ENCODE measurements around the gene ITPKA. TPM values are rescaled to one million over a fixed set of nuclear protein-coding genes. Genes with fewer than 3 reads are reported as not detected.
A peak's percentile ranks its signal among the peaks of the same experiment; 100 is the strongest.

Gene ITPKA
- polyA plus RNA-seq, 1 donor from 2014 or later: 0.20 TPM

GRCh38 chr15:41512940-41513505, 19.3 kb downstream of the ITPKA start:
- Histone ChIP-seq H3K9me3 (ENCODE audit: low read length) (no peaks in the 10 kb centered on the region), H3K4me3 (ENCODE audit: low read length) (peak overlapping the region; percentile 42), H3F3A (ENCODE audit: insufficient read depth, low read length, poor library complexity, severe bottlenecking) (no peaks in the 10 kb centered on the region), H3K36me3 (ENCODE audit: insufficient read depth, low read length) (no peaks in the 10 kb centered on the region), H3K9ac (ENCODE audit: low read length) (no peak overlapping the region), H3K79me2 (replicated peaks; ENCODE audit: insufficient read depth, low read length) (no peaks in the 10 kb centered on the region), H2AFZ (ENCODE audit: low read depth, low read length) (no peak overlapping the region), H4K20me1 (ENCODE audit: insufficient read depth) (no peaks in the 10 kb centered on the region), H3K9me2 (ENCODE audit: insufficient read depth, low read length) (no peaks in the 10 kb centered on the region), H3K27ac (ENCODE audit: low read length) (no peak overlapping the region), H3K4me2 (ENCODE audit: low read length) (no peak overlapping the region), H3K27me3 (ENCODE audit: insufficient read depth, low read depth, low read length) (peaks cover 59% of the 10 kb centered on the region)
- peak; percentile 17 for TF ChIP-seq EZH2 (IDR thresholded peaks at IDR 0.05; ENCODE audit: borderline replicate concordance, insufficient read depth, low read length, poor library complexity, severe bottlenecking)
- no peak for TF ChIP-seq RAD21 (conservative IDR thresholded peaks at IDR 0.05)
- no peak for TF ChIP-seq POLR2AphosphoS5 (IDR thresholded peaks at IDR 0.05)

- H3K4me2 ChIP-seq (ENCODE audit: low read length): no peak within 1 kb of the TSS
- H3K36me3 ChIP-seq (ENCODE audit: insufficient read depth, low read length): no peaks in the 10 kb centered on the region
- H3K9me3 ChIP-seq (ENCODE audit: low read length): no peaks in the 10 kb centered on the region
- H3K79me2 ChIP-seq (replicated peaks; ENCODE audit: insufficient read depth, low read length): no peaks in the 10 kb centered on the region
- peaks cover 57% of the 10 kb centered on the region for H3K27me3 ChIP-seq (ENCODE audit: insufficient read depth, low read depth, low read length)
- no peak within 1 kb of the TSS for H3K9ac ChIP-seq (ENCODE audit: low read length)
- no peak within 1 kb of the TSS for H2AFZ ChIP-seq (ENCODE audit: low read depth, low read length)
- H3F3A ChIP-seq (ENCODE audit: insufficient read depth, low read length, poor library complexity, severe bottlenecking): no peaks in the 10 kb centered on the region
- TF ChIP-seq, protein P1, sequence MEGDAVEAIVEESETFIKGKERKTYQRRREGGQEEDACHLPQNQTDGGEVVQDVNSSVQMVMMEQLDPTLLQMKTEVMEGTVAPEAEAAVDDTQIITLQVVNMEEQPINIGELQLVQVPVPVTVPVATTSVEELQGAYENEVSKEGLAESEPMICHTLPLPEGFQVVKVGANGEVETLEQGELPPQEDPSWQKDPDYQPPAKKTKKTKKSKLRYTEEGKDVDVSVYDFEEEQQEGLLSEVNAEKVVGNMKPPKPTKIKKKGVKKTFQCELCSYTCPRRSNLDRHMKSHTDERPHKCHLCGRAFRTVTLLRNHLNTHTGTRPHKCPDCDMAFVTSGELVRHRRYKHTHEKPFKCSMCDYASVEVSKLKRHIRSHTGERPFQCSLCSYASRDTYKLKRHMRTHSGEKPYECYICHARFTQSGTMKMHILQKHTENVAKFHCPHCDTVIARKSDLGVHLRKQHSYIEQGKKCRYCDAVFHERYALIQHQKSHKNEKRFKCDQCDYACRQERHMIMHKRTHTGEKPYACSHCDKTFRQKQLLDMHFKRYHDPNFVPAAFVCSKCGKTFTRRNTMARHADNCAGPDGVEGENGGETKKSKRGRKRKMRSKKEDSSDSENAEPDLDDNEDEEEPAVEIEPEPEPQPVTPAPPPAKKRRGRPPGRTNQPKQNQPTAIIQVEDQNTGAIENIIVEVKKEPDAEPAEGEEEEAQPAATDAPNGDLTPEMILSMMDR (IDR thresholded peaks at IDR 0.05; ENCODE audit: poor library complexity, severe bottlenecking): no peak
- TF ChIP-seq EZH2 (IDR thresholded peaks at IDR 0.05; ENCODE audit: borderline replicate concordance, insufficient read depth, low read length, poor library complexity, severe bottlenecking) (no peak), EP300 (conservative IDR thresholded peaks at IDR 0.05; ENCODE audit: poor library complexity, severe bottlenecking) (no peak), TAF1 (IDR thresholded peaks at IDR 0.05; ENCODE audit: low read depth) (no peak), RAD21 (conservative IDR thresholded peaks at IDR 0.05) (no peak), POLR2AphosphoS5 (IDR thresholded peaks at IDR 0.05) (no peak)
- TF ChIP-seq, protein P2, sequence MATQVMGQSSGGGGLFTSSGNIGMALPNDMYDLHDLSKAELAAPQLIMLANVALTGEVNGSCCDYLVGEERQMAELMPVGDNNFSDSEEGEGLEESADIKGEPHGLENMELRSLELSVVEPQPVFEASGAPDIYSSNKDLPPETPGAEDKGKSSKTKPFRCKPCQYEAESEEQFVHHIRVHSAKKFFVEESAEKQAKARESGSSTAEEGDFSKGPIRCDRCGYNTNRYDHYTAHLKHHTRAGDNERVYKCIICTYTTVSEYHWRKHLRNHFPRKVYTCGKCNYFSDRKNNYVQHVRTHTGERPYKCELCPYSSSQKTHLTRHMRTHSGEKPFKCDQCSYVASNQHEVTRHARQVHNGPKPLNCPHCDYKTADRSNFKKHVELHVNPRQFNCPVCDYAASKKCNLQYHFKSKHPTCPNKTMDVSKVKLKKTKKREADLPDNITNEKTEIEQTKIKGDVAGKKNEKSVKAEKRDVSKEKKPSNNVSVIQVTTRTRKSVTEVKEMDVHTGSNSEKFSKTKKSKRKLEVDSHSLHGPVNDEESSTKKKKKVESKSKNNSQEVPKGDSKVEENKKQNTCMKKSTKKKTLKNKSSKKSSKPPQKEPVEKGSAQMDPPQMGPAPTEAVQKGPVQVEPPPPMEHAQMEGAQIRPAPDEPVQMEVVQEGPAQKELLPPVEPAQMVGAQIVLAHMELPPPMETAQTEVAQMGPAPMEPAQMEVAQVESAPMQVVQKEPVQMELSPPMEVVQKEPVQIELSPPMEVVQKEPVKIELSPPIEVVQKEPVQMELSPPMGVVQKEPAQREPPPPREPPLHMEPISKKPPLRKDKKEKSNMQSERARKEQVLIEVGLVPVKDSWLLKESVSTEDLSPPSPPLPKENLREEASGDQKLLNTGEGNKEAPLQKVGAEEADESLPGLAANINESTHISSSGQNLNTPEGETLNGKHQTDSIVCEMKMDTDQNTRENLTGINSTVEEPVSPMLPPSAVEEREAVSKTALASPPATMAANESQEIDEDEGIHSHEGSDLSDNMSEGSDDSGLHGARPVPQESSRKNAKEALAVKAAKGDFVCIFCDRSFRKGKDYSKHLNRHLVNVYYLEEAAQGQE (IDR thresholded peaks at IDR 0.05; ENCODE audit: borderline replicate concordance): no peak
- peak within 1 kb of the TSS; percentile 42 for H3K4me3 ChIP-seq (ENCODE audit: low read length)
- H4K20me1 ChIP-seq (ENCODE audit: insufficient read depth): no peaks in the 10 kb centered on the region
- H3K27ac ChIP-seq (ENCODE audit: low read length): no peak within 1 kb of the TSS
- H3K9me2 ChIP-seq (ENCODE audit: insufficient read depth, low read length): no peaks in the 10 kb centered on the region
Measured at GRCh38 chr15:41513506-41514227, 20.0 kb downstream of the ITPKA start, which contains the start of gene LTK. LTK (minus strand) TSS chr15:41513827; CDS start chr15:41513709, 118 bp downstream.

Data from neural cell (in vitro differentiated cells).